GM10248 (cell line): ENCODE results near the gene LMTK2.
A peak's percentile ranks its signal among the peaks of the same experiment; 100 is the strongest.

Experiments used
- CTCF ChIA-PET: fragments of 300-600 bp; sonication (Branson Sonifier 250); formaldehyde crosslinking; extraction: SDS; loops from one replicate; lab custom pipeline; 2021; ENCODE audit warnings: antibody characterized with exemption; lab: Yijun Ruan, JAX
- POLR2A ChIA-PET: fragments of 350-650 bp; sonication (Branson Sonifier 250); formaldehyde crosslinking; extraction: SDS; loops from one replicate; lab custom pipeline; 2020; ENCODE audit warnings: antibody characterized with exemption; lab: Yijun Ruan, JAX
- DNase-seq: peaks from one replicate; pipeline ENCODE4 v3.0.0; 2012; ENCODE audit errors: extremely low spot score
- TF ChIP-seq, protein P1 (sequence below): IDR thresholded peaks from 2 replicates; pipeline ENCODE4 v1.5.1; 2012; ENCODE audit warnings: mild to moderate bottlenecking, low read depth; ENCODE audit errors: extremely low read depth, missing control alignments, control extremely low read depth

Gene LMTK2

DNA sequence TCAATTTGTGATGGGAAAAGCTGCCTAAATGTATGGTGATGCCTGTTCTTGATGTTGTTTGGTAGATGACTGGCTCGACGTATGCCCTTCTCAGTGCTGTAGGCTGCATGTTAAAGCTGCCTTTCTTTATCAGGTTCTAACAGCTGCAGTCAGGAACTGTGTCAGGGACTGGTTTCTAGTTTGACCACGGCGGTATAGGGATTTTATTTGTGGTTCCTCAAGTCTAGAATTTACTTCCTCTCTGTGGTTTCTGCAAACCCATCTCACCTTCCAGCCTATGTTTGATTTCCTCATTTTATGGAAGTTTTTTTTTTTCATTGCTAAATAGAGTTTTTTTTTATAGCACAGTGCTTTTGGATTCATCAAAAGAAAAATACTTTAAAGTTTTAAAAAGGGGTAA, 26.5 kb downstream of the LMTK2 start:
- CTCF ChIA-PET = interaction anchor here (0.8 to 2.0 kb wide), 7 partner anchors 12 to 111 kb away, joined by 3 to 9 read pairs (median 4); no protein-coding TSS in a partner anchor
- DNase-seq = peak; percentile 45
- TF ChIP-seq, protein P1, sequence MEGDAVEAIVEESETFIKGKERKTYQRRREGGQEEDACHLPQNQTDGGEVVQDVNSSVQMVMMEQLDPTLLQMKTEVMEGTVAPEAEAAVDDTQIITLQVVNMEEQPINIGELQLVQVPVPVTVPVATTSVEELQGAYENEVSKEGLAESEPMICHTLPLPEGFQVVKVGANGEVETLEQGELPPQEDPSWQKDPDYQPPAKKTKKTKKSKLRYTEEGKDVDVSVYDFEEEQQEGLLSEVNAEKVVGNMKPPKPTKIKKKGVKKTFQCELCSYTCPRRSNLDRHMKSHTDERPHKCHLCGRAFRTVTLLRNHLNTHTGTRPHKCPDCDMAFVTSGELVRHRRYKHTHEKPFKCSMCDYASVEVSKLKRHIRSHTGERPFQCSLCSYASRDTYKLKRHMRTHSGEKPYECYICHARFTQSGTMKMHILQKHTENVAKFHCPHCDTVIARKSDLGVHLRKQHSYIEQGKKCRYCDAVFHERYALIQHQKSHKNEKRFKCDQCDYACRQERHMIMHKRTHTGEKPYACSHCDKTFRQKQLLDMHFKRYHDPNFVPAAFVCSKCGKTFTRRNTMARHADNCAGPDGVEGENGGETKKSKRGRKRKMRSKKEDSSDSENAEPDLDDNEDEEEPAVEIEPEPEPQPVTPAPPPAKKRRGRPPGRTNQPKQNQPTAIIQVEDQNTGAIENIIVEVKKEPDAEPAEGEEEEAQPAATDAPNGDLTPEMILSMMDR = no peak
- POLR2A ChIA-PET = interaction anchor here (0.6 to 0.7 kb wide), 3 partner anchors 10 to 35 kb away, joined by 3 read pairs; no protein-coding TSS in a partner anchor

DNA sequence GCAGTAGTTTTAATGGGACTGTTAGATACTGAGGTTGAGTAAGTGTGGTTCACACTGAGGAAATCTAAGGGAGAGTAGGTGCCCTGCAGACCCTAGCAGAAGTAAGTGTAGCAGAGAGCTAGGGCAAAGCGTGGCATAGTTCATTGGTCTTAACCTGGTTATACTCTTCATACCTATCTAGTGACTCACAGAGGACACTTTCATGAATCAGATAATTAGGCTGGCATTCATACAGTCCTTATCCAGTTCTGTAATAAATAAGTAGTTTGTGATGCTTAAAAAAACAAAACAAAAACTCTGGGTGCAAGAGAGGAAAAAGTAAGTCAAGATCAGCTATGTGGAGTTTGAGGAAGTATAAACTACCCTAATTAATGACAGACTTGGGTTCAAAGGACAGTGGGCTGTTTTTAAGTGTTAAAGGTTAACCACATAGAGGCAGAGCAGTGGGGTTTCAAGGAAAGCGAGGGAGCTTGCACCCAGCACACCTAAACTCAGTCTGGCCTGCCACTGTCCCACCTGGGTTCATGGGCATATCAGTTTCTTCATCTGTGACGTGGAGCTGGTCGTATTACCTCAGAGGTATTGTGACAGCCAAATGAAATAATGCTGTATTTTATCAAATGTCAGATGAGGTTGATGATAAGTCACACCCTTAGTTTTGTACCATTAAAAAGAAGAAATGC, 27.1 kb downstream of the LMTK2 start:
- ChIA-PET CTCF (interaction anchor here (0.8 to 2.2 kb wide), 9 partner anchors 11 to 112 kb away, joined by 3 to 11 read pairs (median 4); no protein-coding TSS in a partner anchor), POLR2A (interaction anchor here (0.6 to 0.7 kb wide), 2 partner anchors 9 to 24 kb away, joined by 3 read pairs; no protein-coding TSS in a partner anchor)
- TF ChIP-seq, protein P1 = no peak
- no peak for DNase-seq

DNA sequence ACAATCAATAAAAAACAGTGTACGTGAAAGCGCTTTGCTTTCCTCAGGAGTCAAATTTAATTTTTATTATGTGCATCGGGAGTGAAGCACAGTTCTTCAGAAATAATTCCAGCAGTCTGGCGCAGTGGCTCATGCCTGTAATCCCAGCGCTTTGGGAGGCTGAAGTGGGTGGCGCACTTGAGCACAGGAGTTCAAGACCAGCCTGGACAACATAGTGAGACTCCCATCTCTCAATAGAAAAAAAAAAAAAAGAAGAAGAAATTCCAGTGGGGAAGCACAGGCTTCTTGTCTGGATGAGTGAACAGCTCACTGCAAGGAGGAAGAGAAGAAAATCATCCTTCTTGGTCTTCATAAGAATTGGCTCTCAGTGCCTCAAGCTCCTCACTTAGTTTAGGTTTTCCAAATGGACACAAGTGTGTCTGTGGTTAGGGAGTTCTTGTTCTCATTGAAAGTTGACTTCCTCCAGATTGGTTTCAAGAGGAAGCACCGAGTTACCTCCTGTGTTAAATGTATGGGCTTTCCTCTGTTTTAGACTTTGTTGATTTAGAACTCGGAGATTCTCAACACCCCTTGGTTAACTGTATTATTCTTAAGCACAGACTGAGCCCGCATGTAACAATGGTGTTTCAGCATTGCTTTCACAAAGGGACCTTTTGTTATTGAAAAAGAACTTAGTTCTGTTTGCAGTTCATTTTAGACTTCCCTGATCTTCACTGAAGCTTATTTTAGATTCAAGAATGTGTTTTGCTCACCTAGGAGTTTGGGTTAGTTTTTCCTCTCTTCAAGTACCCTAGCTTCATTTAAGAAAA, 28.0 kb downstream of the LMTK2 start:
- TF ChIP-seq, protein P1 = no peak
- ChIA-PET POLR2A (interaction anchor here (0.7 kb wide), 2 partner anchors 24 to 137 kb away, joined by 3 read pairs; no protein-coding TSS in a partner anchor), CTCF (interaction anchor here (0.9 to 2.2 kb wide), 7 partner anchors 22 to 113 kb away, joined by 3 to 11 read pairs (median 4); no protein-coding TSS in a partner anchor)
- DNase-seq = no peak

DNA sequence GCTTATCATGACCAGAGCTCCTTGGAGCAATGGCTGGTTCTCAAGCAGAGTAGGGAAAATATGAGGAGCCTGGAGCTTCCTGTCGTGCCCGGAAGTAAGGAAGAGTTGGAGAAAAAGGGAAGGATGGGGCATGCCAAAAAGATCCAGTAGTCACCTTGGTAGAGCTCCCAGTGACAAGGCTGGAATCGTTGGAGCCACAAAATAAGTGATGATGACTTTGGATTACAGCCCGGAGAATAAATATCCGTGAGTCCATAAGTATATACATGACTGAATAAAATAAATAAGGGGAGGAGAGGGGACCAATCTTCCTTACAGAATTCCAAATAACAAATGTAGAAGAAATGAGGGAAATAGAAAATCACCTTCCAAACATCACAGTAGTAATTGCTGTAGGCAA, 29.3 kb downstream of the LMTK2 start:
- CTCF ChIA-PET = interaction anchor here (2.2 kb wide), 1 partner anchor 33 kb away, joined by 11 read pairs; no protein-coding TSS in a partner anchor
- POLR2A ChIA-PET = no interaction called here
- DNase-seq = no peak
- TF ChIP-seq, protein P1 = no peak

DNA sequence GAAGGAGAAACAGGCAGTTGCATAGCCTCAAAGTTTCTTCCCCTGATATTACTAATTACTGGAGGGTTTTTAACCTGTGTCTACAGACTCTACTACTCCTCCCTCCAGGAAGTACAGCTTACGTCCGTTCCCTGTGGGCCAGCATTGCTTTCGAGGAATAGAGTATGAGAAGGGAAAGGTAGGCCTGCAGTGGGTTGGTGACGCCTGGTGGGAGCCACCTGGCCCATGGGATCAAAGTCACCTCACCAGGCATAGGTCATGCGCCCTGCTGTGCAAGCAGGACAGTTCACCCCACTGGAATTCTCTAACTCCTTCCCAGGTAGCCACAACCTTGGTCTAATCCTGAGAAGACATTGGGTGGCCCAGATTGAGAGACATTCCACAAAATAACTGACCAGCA, 29.8 kb downstream of the LMTK2 start:
- POLR2A ChIA-PET = no interaction called here
- TF ChIP-seq, protein P1 = no peak
- DNase-seq = no peak
- CTCF ChIA-PET = no interaction called here
